Stimulated activated CD4-positive, alpha-beta T cell treated with anti-CD3 and anti-CD28 coated beads, Interleukin-12 subunit alpha, Interleukin-12 subunit beta, amount 100 ng/mL, for 48 hours (primary cell): ENCODE measurements around the gene CHPT1.
"Not testable (repeated sequence)": the region's sequence is repeated elsewhere in the genome, so short reads cannot be mapped to it uniquely, and the experiment has no call there.

Experiments used
- DNase-seq, 3 donors: peaks; one replicate each; pipeline ENCODE4 v3.0.0-alpha.2; 2020; ENCODE audit warnings: low read depth in 2 of 3, low spot score in 1 of 3

The CHPT1 gene

DNA sequence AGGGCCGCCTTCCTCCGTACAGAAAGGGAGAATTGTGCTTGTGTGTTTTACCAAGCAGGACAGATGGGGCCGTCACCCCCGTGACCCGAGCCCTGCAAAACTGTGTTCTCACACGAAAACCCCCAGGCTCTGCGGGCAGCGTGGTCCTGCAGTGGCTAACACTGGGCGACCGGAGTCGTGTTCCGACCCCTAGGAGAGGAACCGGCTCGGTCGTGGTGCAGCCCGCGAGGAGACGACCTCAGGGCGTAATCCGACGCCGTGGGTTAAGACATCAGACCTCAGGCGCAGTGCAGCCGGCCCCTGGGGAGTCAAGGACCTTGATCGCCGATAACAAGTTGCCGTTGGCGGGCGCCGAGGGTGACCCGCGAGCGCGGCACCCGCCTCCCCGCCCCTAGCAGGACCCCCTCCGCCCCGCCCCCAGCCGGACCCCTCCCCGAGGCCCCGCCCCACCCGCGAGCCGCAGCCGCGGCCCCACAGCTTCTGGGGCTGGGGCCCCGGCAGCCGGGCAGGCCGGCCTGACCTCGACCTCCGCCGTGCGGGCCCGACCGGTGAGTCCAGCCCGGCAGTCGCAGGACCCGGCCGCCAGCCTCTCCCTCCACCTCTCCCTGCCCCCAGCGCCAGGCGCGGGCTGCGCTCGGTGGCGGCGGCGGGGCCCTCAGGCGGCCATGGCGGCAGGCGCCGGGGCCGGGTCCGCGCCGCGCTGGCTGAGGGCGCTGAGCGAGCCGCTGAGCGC, at the start of gene CHPT1:
Gene CHPT1 (plus strand): TSS at position 444 of the 733 bp plus-strand sequence. CDS start 222 bp downstream, at position 666.
- DNase-seq: peak; percentile 19 to 59 (median 34)

DNA sequence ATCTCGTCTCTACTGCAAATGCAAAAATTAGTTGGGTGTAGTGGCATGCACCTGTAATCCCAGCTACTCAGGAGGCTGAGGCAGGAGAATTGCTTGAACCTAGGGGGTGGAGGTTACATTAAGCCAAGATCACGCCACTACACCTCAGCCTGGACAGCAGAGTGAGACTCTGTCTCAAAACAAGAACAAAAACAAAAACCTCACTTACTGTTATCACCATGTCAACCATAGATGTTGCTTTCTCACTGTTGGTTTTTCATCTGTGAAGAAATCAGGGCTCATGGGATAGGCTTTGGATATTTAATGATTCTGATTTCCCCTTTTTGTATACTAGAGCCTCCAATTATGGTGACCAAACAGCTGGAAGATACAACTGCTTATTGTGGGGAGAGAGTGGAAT, 49.7 kb upstream of the CHPT1 start:
- DNase-seq: no peak

DNA sequence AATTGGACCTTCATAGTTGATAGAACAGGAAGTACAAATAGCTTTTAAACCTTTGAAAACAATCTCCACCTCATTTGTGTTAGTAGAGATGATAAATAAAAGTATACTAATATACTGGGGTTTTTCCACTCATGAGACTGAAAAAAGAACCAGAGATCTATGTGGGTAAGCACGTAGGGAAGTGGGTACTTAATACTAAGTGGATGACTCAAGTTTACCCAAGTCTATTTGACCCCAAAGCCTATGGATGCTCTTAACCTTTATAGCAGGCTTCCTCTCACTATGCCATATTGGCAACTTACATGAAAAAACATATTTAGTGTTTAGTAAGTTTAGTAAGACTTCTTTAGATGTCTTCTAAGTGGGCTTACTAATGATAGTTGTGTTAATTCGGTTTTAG, 49.2 kb upstream of the CHPT1 start:
- DNase-seq: no peak

DNA sequence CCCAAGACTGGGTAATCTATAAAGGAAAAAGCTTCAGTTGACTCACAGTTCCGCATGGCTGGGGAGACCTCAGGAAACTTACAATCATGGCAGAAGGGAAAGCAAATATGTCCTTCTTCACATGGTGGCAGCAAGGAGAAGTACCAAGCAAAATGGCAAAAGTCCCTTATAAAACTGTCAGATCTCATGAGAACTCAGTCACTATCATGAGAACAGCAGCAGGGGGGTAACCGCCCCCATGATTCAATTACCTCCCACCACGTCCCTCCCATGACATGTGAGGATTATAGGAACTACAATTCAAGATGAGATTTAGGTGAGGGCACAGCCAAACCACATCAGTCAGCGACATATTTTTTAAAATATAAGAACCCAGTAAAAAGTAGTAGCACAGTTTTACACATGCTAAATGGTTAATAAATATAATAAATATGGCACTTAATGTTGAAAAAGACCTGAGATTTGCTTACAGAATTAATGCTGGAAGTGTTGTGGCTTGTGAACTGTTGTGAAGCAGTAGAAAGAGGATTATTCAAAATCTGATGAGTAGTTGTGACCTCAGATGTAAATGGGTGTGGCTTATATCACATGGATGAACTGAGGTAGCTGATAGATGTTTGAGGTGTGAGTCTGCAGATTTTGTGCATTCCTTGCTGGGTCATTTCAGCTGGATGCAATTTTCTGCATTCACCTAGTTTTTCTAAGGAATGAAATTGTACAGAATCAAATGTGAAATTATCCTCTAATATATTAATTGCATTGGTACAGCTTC, 46.9 kb upstream of the CHPT1 start:
- DNase-seq: no peak

DNA sequence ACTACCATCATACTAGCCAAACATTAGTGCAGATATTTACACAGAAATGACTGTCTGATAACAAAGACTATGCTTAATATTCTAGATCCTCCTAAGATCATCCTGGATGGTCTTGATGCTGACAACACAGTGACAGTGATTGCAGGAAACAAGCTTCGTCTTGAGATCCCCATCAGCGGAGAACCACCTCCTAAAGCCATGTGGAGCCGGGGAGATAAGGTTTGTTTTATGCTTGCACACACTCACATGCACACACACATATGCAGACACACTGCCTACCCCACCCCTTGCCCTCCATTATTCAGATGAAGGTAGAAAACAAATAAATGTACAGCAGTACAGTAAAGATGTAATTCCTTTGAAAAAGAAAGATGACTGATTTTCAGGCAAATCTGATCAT, 44.4 kb upstream of the CHPT1 start:
- no peak for DNase-seq

DNA sequence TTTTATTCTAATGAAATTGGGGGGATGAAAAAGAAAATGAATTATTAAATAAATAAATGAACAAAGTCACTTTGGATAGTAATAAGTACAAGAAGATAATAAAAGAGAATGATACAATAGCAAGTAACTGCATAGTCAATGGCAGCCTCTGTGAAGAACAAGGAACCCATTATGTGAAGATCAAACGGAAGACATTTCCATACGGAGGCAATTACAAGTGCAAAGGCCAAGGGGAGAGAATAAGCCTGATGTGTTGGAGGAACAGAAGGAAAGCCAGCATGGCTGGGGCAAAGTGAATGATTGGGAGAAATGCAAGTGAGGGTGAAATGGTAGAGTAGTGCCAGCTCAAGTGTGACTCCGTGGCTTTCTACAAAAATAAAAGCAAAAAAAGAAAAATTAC, 43.9 kb upstream of the CHPT1 start:
- DNase-seq: no peak

DNA sequence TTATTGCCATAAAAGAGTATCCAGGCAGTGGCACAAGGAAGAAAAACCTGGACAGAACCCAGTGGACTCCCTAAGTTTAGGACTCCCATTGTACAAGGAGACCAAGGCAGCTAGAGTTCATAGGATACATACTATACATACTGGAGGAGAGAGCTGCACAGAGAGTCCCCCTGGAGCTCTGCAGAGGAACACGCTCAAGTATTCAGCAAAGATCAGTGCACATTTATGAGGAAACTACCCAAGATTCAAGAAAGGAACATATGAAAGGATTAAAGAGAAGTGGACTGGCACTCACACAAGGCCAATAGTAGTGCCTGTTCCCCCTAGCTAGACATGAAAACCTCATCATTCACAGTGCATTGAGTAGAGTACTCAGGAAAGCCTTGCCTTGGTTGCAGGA, 43.0 kb upstream of the CHPT1 start:
- DNase-seq: no peak

DNA sequence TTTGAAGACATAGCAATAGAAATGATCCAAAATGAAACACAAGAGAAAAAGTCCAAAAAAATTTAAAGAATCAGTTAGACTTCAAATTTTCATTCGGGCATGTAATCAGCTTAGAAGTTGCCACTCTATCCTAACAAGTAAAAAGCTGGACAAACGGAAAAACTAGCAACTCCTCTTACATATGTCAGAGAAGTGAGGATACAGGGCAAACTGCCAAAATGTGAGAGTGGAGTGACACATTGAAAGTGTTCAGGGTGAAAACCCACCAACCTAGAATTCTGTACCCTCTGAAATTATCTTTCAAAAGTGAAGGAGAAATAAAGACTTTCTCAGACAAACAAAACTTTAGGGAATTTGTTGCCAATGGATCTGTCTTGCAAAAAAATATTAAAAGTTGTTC, 42.0 kb upstream of the CHPT1 start:
- DNase-seq: no peak

DNA sequence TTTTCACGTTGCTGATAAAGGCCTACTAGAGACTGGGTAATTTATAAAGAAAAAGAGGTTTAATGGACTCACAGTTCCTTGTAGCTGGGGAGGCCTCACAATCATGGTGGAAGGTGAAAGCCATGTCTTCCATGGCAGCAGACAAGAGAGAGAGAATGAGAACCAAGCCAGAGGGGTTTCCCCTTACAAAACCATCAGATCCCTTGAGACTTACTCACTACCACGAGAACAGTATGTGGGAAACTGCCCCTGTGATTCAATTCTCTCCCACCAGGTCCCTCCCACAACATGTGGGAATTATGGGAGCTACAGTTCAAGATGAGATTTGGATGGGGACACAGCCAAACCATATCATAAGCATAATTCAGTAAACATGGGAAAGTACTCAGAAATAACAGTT, 36.8 kb upstream of the CHPT1 start:
- not testable (repeated sequence) for DNase-seq

DNA sequence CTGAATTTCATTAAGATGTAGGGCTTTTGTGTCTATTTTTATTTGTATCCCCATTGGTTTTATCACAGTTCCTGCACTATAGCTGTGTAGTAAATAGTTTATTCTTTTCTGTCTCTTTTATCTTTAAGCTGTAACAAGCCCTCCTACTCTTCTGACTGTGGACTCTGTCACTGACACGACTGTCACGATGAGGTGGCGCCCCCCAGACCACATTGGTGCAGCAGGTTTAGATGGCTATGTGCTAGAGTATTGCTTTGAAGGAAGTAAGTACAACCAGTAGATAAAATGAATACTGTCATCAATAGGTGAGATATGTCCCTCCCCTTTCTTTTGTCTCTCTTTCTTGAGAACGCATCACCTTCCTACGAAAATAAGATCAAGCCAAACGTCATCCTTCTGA, 34.1 kb upstream of the CHPT1 start:
- no peak for DNase-seq

DNA sequence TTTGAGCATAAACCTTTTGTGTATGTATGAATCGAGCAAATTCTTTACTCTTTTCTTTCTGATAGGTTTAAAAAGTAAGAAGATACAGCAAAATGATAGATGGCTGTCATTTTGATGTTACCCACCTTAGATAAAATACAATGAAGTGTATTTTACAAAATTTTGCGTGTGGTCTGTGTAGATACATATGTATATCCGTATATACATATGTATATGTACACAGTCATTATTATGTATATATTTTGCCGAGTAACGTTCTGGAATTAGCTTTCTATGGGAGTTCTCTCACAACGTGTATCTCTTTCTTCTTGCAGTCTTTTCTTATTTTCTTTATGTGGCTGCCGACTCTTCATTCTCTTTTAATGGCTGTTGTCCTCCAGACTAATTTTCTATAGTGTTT, 32.4 kb upstream of the CHPT1 start:
- DNase-seq: no peak

DNA sequence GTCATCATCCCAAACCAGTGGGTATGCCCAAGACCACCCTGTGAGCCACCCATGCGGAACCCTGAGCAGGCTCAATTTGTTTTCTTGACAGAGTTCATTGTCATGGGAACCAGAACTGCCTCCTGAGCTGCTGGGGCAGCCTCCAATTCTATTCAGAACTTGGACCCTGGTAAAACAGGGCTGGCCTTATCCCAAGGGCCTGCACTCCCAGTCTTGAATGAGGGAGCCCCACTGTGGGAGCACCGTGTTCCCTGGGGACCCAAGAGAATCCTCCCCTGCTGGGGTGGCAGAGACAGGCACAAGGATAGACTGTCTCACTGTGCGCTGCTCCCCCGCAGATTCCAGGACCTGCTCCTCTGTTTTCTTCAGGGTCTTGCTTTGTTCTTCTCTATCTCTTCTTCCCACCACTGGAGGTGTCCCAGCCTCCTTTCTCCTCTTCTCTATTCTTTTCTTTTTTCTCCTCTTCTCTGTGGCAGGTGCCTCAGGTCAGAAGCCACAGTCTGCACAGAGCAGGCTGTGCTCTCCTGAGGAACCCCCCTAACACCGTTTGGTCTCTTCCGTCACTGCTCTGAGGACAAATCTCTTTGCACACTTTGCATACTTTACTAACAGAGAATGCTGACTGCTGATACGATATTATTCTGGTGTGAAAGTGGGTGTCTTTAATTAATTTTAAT, 31.2 kb upstream of the CHPT1 start:
- no peak for DNase-seq

DNA sequence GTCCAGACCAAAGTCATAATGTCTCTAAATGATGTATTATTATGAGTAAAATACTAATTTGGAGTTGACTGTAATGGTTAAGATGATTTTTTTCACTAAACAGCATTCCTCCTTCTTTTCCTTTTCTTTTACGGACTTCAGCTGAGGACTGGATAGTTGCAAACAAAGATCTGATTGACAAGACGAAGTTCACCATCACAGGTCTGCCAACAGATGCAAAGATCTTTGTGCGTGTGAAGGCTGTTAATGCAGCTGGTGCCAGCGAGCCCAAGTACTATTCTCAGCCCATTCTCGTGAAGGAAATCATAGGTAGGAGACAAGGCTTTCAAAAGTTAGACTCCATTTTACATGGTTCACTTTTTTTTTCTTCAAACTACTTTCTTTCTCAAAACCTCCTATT, 29.8 kb upstream of the CHPT1 start:
- no peak for DNase-seq

DNA sequence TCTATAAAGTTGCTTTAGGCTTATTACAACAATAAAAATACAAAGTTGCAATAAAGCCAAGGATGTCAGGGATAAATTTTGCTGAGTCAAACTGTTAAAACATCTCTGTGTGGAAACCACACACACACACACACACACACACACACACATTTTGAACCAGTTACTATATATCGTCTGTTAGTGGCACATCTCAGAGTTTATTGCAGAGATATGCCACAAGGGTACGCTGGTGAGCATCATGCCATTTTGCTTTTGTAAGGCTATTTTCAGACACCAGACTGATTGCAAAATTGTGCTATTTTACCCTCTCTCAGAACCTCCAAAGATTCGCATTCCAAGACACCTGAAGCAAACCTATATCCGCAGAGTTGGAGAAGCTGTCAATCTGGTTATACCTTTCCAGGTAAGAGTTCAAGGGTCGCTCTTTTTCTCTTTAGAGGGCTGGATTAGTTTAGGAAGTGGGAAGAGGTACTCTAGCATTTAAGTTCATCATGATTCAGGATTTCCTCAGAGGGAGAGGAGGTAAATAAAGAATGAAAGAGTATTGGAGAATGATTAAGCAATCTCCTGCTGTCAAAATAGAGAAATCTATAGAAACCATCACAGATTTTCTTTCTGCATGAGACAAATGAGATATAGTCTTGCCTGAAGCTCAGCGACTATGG, 27.3 kb upstream of the CHPT1 start:
- peak in 2 of 3 donors; percentile 12 to 14 for DNase-seq

DNA sequence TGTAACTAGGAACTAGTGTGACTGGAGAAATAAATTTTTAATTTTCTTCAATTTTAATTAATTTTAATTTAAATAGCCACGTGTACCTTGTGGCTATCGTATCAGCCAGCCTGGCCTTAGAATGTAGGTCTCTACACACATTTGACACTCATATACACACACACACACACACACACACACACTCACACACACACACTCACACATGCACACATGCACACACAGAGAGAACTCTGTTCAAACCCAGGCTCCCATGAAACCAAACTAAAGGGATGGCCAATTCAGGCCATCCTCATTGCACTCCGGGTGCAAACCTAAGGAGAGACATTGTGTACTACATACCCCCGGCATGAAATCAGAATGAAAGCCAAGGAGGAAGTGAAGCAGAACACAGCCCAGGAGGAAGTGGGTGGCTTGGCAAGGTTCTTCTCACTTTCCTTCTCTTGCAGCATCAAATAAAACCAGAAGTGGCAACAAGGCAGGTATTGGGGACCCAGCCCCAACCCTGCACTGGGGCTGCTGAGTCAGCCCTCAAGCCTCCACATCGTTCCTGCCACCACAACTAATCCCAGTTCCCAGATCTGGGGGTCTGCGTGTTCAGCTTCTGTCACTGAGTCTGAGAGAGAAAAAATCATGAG, 26.2 kb upstream of the CHPT1 start:
- DNase-seq: no peak

DNA sequence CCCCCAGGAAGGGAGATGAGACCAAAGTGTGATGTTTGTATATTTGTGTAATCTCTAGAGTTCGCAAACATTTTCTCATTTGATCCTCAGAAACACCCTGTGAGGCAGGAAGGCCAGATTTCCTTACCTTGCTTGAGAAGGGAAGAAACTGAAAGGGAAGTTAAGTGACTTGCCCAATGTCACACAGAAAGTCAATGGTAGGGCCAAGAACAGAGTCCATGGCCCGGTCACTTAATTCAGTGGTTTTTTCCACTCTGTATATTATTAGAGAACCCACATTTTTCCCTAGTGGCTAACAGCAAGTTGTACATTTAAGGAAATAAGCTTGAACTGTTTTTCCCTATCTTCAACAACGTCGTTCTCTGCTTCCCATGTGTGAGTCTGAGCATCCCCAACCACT, 25.6 kb upstream of the CHPT1 start:
- no peak for DNase-seq

DNA sequence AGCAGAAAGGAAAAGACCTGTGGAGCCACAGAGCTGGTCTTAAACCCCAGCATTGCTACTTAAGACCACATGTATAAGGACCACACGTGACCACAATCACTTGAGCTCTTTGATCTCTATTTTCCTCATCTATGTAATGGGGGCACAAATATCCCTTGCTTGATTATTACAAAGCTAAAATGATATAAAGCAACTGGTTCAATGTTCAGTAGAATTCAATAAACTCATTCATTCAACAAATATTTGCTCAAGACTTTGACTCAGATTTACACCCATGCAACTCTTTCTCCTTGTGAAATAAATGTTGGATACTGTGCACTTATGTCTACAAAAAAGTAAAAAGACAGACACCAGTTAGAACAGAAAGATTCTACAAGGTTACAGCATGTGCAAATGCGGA, 21.9 kb upstream of the CHPT1 start:
- DNase-seq: no peak

DNA sequence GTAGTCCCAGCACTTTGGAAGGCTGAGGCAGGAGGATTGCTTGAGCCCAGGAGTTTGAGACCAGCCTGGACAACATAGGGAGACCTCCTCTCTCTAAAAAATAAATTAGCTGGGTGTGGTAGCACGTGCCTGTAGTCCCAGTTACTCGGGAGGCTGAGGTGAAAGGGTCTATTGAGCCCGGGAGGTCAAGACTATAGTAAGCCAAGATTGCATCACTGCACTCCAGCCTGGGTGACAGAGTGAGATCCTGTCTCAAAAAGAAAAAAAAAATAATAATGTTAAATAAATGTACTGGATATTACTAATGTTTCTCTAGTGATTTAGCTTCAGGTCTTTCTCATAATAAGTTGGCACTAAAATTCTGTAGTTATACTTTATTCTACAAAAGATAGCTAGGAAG, 20.9 kb upstream of the CHPT1 start:
- not testable (repeated sequence) for DNase-seq

DNA sequence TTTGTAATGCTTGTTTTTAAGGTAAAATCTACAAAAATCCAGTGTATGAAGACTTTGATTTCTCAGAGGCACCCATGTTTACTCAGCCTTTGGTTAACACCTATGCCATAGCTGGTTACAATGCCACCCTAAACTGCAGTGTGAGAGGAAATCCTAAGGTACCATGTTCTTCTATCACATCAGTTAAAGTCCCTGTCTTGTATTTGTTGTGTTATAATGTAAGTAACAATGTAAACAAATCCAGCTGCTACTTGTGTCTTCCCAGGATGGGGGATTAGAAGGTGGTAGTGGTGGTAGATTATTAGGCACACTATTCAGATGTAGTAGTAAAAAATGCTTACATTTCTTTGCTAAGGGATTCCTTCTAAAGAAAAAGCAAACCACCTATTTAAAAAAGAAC, 19.4 kb upstream of the CHPT1 start:
- no peak for DNase-seq

DNA sequence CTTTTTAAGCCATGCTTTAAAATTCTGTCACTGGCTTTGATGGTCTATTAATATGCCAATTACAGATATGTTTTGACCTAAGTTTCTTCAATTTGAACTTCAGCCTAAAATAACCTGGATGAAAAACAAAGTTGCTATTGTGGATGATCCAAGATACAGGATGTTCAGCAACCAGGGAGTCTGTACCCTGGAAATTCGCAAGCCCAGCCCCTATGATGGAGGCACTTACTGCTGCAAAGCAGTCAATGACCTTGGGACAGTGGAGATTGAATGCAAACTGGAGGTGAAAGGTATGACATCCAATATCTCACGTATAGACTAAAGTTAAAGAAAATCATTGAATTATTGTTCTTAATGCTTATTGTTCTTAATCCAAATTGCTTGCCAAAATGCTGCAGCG, 17.2 kb upstream of the CHPT1 start:
- DNase-seq: no peak

DNA sequence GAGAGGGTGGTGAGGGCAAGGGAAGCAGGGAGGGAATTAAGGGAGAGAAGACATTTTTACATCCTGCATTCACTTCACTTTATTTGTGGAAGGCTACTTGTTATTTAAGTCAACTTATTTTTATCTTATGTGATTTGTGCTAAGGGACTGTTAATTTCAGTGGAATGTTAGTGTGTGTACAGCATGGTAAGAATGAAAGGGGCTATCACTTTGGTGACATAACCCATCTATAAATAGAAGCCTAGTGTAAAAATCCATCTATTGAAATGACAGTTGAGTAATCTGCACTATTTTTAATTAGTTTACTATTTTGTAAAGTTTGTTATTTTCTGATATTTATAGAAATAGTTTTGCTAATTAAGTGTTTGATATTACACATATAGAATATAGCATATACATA, 16.8 kb upstream of the CHPT1 start:
- no peak for DNase-seq
